Measurements from ENCODE around the gene WBP4. TPM values are rescaled to one million over a fixed set of nuclear protein-coding genes. Genes with fewer than 3 reads are reported as not detected.

The WBP4 gene
- total and polyA plus RNA-seq, 9 of the 15 experiments (the other 6 are each of a cell fraction or from before 2014, with no cell fraction given): 5.5 to 12.2 (median 7.9) TPM

- FAIRE-seq (no peak), DNase-seq (ENCODE audit: extremely low read depth in 1 of 4, low spot score in 3 of 4) (no peak), ATAC-seq (no peak)
- Histone ChIP-seq H3K4me3 (no peak overlapping the region), H4K20me1 (replicated peaks; ENCODE audit: control insufficient read depth, insufficient read depth, low read length) (no peaks in the 10 kb centered on the region), H3K79me2 (ENCODE audit: control insufficient read depth, insufficient read depth, low read length) (peaks cover 50% of the 10 kb centered on the region), H3K9me3 (replicated peaks; ENCODE audit: control insufficient read depth, insufficient read depth, low read depth, low read length) (no peaks in the 10 kb centered on the region), H2AFZ (ENCODE audit: low read depth, low read length) (no peak overlapping the region), H3K4me2 (ENCODE audit: insufficient read depth, low read length) (no peak overlapping the region), H3K9me1 (ENCODE audit: control insufficient read depth, insufficient read depth, low read length) (no peaks in the 10 kb centered on the region), H3K4me1 (replicated peaks in 1 of 2; ENCODE audit: control insufficient read depth in 2 of 2, insufficient read depth in 2 of 2, low read length in 2 of 2) (peaks cover 0 to 7% of the 10 kb centered on the region in 2 experiments; a peak in 3 of 5 replicates), H3K27me3 (ENCODE audit: control insufficient read depth in 2 of 2, insufficient read depth in 2 of 2, low read length in 2 of 2) (no peaks in the 10 kb centered on the region), H3K9ac (ENCODE audit: insufficient read depth in 1 of 2, low read depth in 2 of 2, low read length in 2 of 2) (no peak overlapping the region), H3K36me3 (ENCODE audit: control insufficient read depth, insufficient read depth, low read length) (no peaks in the 10 kb centered on the region), H3K27ac (ENCODE audit: extremely low read depth, low read depth, low read length) (no peak overlapping the region)
- peak; percentile 23 for TF ChIP-seq RBM25 (IDR thresholded peaks at IDR 0.05; ENCODE audit: low read depth, low read length, severe bottlenecking)
- TF ChIP-seq GABPB1 (CRISPR knock-in tag; IDR thresholded peaks at IDR 0.05): no peak
- no TSS peak for BruUV-seq (replicated peaks)
- ChIA-PET CTCF (ENCODE audit: low intra/inter-chr PET ratio) (no interaction called here), POLR2A (no interaction called here)
- intact Hi-C loops (cut with micrococcal nuclease): no loop called here
- in situ Hi-C loops (cut with MboI): no loop called here
- 25% methylated on average over 2 of the region's 2 CpGs for WGBS (ENCODE audit: insufficient coverage, low coverage, missing lambda C conversion rate)
Measured at GRCh38 chr13:41032691-41033376, 28.5 kb upstream of the WBP4 start.

- Histone ChIP-seq H2AFZ (ENCODE audit: low read depth, low read length) (no peak overlapping the region), H4K20me1 (replicated peaks; ENCODE audit: control insufficient read depth, insufficient read depth, low read length) (no peaks in the 10 kb centered on the region), H3K9me1 (ENCODE audit: control insufficient read depth, insufficient read depth, low read length) (no peaks in the 10 kb centered on the region), H3K27ac (ENCODE audit: extremely low read depth, low read depth, low read length) (no peak overlapping the region), H3K36me3 (ENCODE audit: control insufficient read depth, insufficient read depth, low read length) (no peaks in the 10 kb centered on the region), H3K4me3 (no peak overlapping the region), H3K79me2 (ENCODE audit: control insufficient read depth, insufficient read depth, low read length) (peaks cover 52% of the 10 kb centered on the region), H3K9me3 (replicated peaks; ENCODE audit: control insufficient read depth, insufficient read depth, low read depth, low read length) (no peaks in the 10 kb centered on the region), H3K9ac (ENCODE audit: insufficient read depth in 1 of 2, low read depth in 2 of 2, low read length in 2 of 2) (no peak overlapping the region), H3K27me3 (ENCODE audit: control insufficient read depth in 2 of 2, insufficient read depth in 2 of 2, low read length in 2 of 2) (no peaks in the 10 kb centered on the region), H3K4me1 (replicated peaks in 1 of 2; ENCODE audit: control insufficient read depth in 2 of 2, insufficient read depth in 2 of 2, low read length in 2 of 2) (peaks cover 0 to 7% of the 10 kb centered on the region in 2 experiments; a peak in 3 of 5 replicates), H3K4me2 (ENCODE audit: insufficient read depth, low read length) (no peak overlapping the region)
- intact Hi-C loops (cut with micrococcal nuclease) (no loop called here), in situ Hi-C loops (cut with MboI) (no loop called here)
- ATAC-seq (no peak), FAIRE-seq (no peak), DNase-seq (ENCODE audit: extremely low read depth in 1 of 4, low spot score in 3 of 4) (no peak)
- BruUV-seq (replicated peaks): no TSS peak
- TF ChIP-seq ATF3 (IDR thresholded peaks at IDR 0.05) (peak; percentile 37; the same call in 1 of the 2 replicates), ATF3 (CRISPR knock-in tag; conservative IDR thresholded peaks at IDR 0.05) (no peak), CBX3 (IDR thresholded peaks at IDR 0.05; ENCODE audit: borderline replicate concordance in 1 of 2, low read length in 2 of 2) (no peak)
- WGBS (ENCODE audit: insufficient coverage, low coverage, missing lambda C conversion rate): 82% methylated on average over 4 of the region's 4 CpGs
- POLR2A ChIA-PET: no interaction called here
- CTCF ChIA-PET (ENCODE audit: low intra/inter-chr PET ratio): no interaction called here
Measured at GRCh38 chr13:41034382-41034781, 26.9 kb upstream of the WBP4 start.

All from K562 (cell line).